ENCODE measurements around the gene MEIKIN.

MEIKIN gene

GRCh38 chr5:131766689-131767088 lies 178.8 kb downstream of the MEIKIN start:
- DNase-seq, result no peak

- DNase-seq, result no peak
Observed at GRCh38 chr5:131765261-131765660, 180.2 kb downstream of the MEIKIN start.

- DNase-seq, result no peak
Observed at GRCh38 chr5:131763968-131764367, 181.5 kb downstream of the MEIKIN start.

- DNase-seq, result no peak
Observed at GRCh38 chr5:131760793-131761192, 184.7 kb downstream of the MEIKIN start.

- no peak for DNase-seq
Observed at GRCh38 chr5:131759704-131760103, 185.8 kb downstream of the MEIKIN start.

GRCh38 chr5:131758520-131758900 lies 187.0 kb downstream of the MEIKIN start:
- DNase-seq, result no peak

GRCh38 chr5:131757830-131758519 lies 187.5 kb downstream of the MEIKIN start:
- no peak for DNase-seq
